Measurements from ENCODE around the gene GSE1.
"Not testable (repeated sequence)": the region's sequence is repeated elsewhere in the genome, so short reads cannot be mapped to it uniquely, and the experiment has no call there.

GSE1 gene

DNA sequence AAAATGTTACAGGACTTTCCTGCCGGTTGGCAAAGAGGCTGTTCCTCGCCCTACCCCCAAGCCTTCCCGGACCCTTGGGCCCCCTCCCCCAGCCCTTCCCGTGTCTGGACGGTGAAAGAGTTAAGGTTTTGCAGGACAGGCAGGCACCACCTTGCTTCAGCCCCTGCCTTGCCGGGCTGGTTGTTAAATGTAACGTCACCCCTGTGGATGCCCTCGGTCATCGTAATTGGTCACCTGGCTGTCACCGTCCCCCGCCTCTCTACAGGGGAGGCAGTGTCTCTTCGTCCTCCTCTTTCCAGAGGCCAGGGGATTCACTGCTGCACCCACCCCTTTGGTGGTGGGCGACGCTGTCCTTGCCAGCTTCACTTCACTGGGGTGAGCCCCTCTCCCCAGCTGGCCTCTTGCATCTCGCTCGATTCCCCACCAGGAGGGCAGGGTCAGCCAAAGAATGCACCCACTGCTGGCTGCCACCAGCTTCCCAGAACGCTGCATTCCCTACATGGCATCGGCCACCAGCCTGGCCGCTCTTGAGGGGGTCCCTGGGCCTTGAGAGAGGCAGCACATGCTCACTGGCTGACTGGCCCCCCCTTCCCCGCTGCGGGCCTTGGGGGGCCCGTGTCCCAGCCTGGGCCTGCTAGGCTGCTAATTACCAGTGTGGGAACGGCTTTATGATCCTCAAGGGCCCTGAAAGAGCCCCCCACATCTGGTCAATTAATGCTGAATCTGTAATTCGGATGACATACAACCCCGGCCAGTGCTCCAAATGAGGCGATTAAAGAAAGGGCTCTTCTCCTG lies 25.2 kb upstream of the GSE1 start:
- in situ Hi-C loops (cut with MboI; ENCODE audit: low pct_unique_long_range_greater_than_20kb, low sequenced_read_pairs) = no loop called here
- no peak for DNase-seq

DNA sequence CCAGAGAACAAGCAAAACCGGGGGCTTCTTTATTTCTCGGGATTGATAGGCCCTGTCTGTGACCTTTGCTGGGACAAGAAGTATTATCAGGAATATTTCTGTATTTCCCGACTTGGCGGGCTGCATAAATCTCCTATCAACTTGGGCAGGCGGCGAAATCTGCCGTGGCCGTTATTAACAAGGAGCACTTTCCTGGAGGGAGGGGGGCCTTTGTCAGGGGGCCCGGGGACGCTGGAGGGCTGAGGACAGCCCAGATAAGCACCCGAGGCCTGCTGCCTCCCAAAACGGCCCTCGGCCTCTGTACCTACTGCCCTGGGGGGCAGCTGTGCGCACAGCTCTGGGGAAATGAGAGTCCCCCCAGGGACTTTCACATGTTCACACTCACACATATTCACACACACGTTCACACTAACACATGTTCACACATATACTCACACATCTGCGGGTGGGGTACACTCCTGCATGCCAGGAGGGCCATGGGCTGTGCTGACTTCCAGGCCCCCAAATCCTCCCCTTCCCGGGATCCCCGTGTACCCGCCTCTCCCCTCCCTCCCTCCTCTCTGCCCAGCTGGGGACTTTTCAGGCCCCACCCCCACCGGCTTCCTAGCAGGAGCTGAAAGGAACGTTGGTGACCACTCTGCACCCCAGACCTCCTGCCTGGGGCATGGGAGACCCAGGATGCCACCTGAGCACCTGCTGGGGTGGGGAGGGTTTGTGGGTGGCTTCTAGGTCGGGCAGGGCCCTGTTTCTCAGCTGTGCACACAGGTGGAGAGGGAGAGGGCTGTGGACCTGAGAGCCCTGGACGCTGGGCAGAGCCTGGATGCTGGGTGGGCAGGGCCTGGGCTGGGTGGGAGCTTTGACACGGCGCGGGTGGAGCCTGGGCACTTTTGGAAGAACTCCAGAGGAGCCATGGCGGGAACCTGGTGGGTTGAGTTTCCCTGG lies 24.3 kb upstream of the GSE1 start:
- in situ Hi-C loops (cut with MboI; ENCODE audit: low pct_unique_long_range_greater_than_20kb, low sequenced_read_pairs) = no loop called here
- DNase-seq = no peak

DNA sequence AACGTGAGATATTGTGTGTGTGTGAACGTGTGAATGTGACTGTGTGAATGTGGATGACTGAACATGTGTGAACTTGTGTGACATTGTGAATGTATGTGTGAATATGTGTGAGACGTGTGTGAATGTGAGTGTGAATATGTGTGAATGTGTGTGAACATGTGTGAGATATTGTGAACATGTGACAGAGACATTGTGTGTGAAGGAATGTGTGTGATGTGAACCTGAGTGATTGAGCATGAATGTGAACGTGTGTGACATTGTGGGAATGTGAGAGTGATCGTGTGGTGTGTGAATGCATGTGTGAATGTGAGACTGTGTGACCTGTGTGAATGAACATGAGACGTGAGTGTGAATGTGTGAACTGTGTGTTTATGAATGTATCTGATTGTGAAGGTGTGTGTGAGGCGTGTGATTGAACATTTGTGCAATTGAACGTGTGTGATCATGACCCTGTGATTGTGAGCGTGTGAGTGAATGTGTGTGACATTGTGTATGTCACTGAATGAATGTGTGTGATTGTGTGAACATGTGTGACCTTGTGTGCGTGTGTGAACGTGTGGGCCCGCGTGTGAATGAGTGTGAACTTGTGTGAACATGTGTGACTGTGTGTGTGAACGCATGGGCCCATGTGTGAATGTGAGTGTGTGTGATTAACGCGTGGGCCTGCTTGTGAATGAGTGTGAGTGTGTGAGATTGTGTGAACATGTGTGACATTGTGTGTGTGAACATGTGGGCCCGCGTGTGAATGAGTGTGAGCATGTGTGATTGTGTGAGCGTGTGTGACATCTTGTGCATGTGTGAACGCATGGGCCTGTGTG lies 23.2 kb upstream of the GSE1 start:
- in situ Hi-C loops (cut with MboI; ENCODE audit: low pct_unique_long_range_greater_than_20kb, low sequenced_read_pairs) = no loop called here
- no peak for DNase-seq

DNA sequence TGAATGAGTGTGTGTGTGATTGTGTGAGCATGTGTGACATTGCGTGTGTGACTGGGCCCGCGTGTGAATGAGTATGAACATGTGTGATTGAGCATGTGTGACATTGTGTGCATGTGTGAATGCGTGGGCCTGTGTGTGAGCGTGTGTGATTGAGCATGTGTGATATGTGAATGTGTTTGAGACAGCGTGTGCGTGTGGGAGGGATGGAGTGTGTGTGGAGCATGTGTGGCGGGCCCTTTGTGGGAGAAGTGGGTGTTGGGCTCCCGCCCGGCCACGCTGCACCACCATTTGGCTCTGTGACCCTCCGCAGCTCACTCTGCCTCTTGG lies 22.7 kb upstream of the GSE1 start:
- DNase-seq = no peak
- in situ Hi-C loops (cut with MboI; ENCODE audit: low pct_unique_long_range_greater_than_20kb, low sequenced_read_pairs) = no loop called here

DNA sequence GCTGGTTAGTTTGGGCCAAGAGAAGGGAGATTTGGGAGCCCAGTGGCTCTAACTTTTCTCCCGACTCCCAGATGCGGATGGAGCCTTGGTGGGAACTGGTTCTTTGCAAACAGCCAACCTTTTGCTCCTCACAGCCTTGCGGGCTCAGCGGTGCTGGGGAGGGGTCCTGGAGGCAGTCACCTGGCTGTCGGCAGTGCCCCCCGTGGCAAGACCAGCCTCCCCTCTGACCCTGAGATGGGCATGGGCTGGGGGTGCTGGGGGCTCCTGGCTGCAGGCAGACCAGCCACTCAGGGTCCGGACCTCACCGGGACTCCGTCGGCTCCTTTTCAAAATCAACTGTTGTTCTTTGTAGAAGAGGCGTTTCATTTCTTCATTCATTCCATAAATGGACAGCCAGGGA lies 21.7 kb upstream of the GSE1 start:
- in situ Hi-C loops (cut with MboI; ENCODE audit: low pct_unique_long_range_greater_than_20kb, low sequenced_read_pairs) = no loop called here
- DNase-seq = no peak

DNA sequence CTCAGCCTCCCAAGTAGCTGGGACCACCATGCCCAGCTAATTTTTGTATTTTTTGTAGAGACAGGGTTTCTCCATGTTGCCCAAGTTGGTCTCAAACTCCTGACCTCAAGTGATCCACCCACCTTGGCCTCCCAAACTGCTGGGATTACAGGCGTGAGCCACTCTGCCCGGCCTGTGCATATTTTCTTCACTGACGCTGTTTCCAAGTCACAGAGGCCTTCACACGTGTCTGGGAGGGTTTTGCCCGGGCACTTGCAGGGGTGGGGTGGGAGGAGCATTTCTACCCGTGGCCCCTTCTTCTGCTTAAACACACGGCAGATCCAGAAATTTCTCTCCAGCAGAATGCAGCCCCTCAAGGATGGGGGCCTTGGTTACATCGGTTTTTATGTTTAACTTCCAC lies 20.8 kb upstream of the GSE1 start:
- in situ Hi-C loops (cut with MboI; ENCODE audit: low pct_unique_long_range_greater_than_20kb, low sequenced_read_pairs); DNase-seq: not testable (repeated sequence)

DNA sequence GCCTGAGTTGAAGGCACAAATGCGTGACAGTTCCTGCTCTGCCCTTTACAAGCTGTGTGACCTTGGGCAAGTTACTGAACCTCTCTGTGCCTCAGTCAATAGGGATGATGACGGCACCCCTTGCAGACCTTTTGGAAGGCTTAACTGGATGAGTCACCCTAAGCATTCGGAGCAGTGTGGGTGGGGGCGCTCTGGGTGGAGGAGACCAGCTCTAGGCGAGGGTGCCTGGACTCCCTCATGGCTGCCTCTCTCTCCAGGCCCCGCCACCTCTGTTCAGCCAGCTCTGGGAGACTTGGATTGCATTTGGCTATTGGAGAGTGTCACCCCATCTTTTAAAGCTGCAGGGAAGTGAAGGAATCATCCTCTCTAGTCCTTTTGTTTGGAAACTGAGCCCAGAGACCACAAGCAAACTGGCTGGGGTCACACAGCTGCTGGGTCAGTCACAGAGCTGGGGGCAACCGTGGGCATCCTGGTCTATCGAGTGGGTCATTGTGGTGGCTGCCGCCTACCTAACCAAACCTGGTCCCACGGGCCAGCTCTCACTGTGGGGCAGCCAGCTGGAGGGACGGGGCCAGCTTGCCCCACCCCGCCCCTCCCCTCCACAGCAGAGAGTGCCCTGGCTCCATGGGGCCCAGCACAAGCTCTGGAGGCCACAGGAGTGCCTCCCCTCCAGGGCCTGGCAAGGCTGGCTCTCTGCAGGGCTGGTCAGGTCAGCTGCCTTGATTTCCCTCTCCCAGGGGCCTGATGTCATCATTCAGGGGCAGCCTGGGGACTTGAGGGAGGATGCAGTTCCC lies 20.2 kb upstream of the GSE1 start:
- DNase-seq = no peak
- in situ Hi-C loops (cut with MboI; ENCODE audit: low pct_unique_long_range_greater_than_20kb, low sequenced_read_pairs) = no loop called here

DNA sequence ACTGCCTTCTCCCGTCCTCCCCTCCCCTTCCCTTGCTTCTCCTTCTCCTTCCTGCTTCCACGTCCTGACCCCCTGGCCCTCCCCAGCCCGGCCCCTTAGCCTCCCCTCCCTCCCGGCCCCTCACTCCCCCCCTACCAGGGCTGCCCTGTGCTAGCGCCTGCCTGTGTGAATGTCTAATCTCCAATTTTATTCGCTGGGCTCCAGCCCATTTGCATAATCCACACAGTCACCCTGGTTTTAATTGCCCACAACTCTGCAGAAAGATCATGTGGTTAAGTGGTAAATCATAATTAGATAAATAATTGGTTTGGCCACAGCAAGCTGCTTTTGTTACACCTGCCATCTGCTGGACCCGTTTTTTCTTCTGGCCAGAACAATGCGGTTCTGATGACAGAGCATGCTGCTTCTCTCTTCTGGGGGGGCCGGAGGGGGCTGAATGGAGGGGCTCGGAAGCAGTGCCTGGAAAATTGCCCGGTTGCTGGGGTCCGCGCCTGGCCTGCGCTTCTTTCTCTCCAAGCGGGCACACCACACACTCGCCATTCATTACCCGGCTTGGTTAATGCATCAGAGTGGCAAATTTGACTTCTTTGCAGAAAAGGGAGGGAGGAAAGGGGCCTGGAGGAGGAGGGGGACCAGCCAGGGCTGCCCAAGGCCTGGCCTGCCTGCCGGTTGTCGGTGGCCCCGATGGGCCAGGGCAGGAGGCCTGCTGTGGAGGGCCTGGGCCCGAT lies 19.5 kb upstream of the GSE1 start:
- in situ Hi-C loops (cut with MboI; ENCODE audit: low pct_unique_long_range_greater_than_20kb, low sequenced_read_pairs) = no loop called here
- DNase-seq = no peak

DNA sequence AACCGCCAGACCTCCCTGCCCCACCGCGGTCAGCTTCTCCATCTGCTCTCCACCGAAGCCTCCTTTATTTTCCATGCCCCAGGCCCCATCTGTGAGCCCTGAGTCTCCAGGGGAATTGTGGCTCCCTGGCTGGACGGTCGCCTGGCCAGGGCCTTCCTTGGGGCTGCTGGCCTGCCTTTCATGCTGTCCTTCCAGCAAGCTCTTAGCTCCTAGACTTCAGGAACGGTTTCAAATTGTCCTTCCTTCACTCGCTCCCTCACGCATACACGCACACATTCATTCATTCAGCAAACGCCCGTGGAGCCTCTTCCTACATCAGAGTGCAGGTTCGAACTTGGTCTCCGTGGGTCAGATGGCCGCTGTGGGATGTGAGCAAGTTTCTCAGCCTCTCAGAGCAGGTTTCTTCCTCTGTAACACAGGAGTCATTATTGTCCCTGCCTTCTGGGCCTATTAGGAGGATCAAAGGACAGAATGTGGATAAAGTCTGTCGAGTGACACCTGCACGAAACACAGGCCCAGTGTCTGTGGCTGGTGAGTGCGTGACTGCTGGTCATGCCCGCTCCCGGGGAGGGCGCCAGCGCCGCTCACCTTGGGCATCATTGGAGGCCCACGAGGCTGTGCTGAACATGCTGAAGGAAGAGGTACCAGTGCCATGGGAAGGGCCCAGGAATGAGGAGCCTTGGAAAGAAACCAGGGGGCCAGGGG lies 18.7 kb upstream of the GSE1 start:
- in situ Hi-C loops (cut with MboI; ENCODE audit: low pct_unique_long_range_greater_than_20kb, low sequenced_read_pairs) = no loop called here
- no peak for DNase-seq

DNA sequence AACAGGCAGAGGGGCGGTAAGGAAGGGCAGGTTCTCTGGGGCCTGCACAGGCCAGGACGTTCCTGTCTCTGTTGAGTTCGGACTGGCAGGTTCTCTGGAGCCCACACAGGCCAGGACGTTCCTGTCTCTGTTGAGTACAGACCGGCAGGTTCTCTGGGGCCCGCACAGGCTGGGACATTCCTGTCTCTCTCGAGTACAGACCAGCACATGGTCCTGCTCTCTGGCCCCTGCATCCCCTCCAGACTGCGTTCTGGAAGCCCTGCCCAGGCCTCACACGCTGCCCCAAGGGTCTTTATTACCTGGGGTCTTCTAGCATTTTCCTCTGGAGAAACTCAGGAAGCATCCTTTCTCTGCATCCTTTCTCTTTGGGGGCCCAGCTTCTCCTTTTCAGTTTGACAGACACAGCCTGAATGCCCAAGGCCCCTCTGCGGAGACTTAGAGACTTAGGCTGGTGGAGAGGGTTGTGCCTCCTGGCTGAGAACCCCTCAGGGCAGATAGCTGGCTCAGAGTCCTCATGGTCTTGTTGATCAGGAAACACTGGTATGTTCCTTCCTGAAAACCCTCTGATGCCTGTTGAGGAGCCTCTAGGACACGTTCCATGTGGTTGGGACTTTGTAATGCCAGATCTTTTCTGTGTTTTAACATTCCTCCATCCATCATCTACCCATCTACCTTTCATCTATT lies 18.0 kb upstream of the GSE1 start:
- DNase-seq = no peak
- in situ Hi-C loops (cut with MboI; ENCODE audit: low pct_unique_long_range_greater_than_20kb, low sequenced_read_pairs) = no loop called here

DNA sequence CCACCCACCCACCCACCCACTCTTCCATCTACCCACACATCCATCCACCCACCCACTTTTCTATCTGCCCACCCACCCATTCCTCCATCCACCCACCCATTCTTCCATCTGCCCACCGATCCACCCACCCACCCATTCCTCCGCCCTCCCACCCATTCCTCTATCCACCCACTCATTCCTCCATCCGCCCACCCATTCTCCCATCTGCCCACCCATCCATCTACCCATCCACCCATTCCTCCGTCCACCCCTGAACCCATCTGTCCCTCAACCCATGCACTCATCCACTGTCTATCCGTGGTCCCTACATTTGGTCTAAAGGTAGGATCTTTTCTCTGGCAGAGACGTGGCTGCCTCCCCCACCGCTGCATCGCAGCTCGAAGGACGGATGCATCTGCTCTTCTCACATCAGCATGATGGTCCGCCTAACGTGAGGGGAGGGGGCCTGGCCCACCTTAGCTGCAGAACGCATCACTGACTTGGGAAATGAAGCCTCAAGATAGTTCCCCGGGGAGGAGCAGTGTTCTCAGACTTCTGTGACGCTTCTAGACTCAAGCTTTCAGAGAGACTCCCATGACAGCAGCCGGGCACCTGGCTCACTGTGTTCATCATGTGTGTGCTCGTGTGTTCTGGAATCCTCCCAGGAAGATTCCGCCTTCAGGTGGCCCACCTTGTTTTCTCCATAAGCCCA lies 17.2 kb upstream of the GSE1 start:
- DNase-seq = no peak
- in situ Hi-C loops (cut with MboI; ENCODE audit: low pct_unique_long_range_greater_than_20kb, low sequenced_read_pairs) = no loop called here

DNA sequence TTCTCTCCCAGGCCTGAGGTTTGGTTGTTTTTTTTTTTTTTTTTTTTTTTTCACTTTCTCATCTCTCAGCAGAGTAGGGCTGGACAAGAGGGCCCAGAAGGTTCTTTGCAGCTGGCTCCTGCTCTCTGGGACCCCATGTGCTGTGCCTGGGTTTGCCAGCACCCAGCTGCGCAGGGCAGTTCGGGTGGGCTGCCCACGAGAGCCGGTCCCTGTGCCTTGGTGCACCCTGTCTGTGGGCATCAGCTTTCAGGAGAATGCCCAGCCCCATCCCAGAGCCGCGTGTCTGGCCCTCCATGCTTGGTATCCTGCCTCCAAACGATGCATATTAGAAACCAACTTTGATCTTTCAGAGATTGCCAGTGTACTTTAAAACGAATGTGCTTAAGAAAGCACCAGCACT lies 15.0 kb upstream of the GSE1 start:
- in situ Hi-C loops (cut with MboI; ENCODE audit: low pct_unique_long_range_greater_than_20kb, low sequenced_read_pairs) = no loop called here

DNA sequence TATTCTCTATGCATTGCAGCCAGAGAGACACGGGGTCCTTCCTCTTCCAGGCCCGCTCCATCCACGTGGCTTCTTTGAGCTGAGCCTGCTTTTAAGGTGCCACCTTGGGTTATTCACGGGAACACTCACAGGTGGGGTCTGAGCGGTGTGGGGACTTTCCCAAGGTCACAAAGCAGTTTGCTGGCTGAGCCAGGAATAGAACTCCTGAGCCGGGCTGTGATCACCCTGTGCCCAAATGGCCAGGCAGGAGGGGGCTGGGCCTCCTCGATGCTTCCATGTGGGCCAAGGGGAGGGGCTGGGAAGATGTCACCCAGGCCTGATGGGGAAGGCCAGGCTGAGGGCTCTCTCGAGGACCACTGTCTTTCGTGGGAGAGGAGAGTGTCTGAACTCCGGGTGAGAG lies 13.0 kb upstream of the GSE1 start:
- in situ Hi-C loops (cut with MboI; ENCODE audit: low pct_unique_long_range_greater_than_20kb, low sequenced_read_pairs) = no loop called here
- DNase-seq = no peak

More for the DNA sequence above, 15.0 kb upstream of the GSE1 start:
- DNase-seq = no peak

DNA sequence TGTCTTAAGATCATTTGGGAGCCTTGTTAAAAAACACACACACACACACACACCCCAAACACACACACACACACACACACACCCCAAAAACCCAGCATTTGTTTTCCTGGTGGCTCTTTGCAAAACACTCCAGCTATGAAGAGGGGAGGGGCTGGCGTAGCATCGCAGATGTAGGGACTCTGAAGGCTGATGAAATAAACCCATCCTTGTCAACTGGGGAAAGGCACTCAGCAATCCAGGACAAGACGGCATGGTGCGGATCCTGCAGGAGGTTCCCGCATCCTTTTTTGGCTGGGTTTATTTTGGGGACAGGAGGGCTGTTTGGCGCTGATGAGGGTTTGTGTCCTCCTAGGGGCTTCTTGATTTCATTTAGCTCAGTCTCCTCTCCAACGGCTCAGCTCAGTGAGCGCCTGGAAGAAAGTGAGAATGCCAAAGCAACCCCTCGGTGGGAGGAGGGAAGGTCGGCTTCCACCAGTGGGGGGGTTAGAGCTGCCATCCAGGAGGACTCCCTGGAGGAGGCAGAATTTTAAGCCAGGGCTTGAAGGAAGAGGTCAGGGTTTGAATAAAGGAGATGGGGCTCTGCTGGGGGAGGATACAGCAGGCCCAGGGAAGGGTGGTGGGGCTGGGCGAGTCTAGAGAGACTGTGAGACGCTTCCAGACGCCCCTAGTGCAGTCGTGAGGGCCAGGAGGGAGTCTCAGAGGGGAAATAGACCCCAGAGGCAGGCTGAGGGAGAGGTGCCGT lies 12.4 kb upstream of the GSE1 start:
- in situ Hi-C loops (cut with MboI; ENCODE audit: low pct_unique_long_range_greater_than_20kb, low sequenced_read_pairs) = no loop called here
- no peak for DNase-seq

DNA sequence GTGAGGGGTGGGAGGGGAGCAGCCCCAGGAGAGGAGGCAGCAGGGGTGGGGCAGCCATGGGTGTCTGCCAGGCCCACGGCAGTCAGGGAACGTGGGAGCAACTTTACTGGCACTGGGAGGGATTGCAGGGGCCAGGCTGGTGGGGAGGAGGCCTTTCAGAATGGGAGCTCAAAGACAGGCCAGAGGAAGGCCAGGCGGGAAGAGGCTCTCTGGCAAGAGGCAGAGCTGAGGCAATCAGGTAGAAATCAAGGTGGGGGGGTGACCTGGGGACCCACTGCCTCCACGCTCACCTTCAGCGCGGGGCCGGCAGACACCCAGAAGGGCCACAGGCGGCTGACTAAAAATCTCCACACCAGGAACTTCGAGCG lies 11.9 kb upstream of the GSE1 start:
- no peak for DNase-seq
- in situ Hi-C loops (cut with MboI; ENCODE audit: low pct_unique_long_range_greater_than_20kb, low sequenced_read_pairs) = no loop called here

DNA sequence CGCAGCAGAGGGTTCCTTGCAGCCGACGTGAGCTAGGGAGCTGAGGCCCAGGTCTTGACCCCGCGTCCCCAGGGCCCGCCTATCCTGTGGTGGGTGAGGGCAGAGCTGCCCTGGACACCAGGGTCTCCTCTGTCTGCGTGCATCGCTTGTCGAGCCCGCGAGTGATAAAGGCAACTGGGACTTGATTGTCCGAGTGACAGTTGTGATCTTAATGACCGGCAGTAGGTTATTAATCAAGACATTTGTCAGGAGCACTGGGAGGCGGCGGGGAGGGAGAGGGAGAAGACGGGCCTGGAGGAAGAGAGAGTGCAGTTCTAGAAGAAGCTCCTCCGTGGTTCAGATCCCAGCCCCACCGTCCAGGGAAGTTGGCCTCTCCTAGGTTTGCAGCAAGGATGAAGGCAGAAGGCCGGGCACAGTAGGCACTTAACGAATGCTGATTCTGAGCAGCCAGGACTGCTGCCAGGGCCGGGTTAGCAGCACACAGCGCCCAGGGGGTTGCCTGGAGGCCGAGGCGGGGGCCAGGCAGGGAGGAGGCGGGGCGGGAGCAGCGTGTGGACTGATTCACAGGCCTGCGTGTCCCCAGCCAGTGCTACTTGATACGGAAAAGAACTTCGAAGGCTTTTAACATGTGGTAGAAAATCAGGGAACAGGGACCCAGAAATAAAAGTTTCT lies 11.3 kb upstream of the GSE1 start:
- in situ Hi-C loops (cut with MboI; ENCODE audit: low pct_unique_long_range_greater_than_20kb, low sequenced_read_pairs) = no loop called here
- DNase-seq = no peak
